HG02884 (cell line): ENCODE results near the gene DBF4B.

ENCODE experiments used
- ATAC-seq: cut with Tn5 transposase; IDR thresholded peaks from one replicate; pipeline ENCODE4 v1.9.1; 2021; ENCODE audit warnings: mild to moderate bottlenecking, moderate library complexity; ENCODE audit not compliant: unreplicated experiment

The DBF4B gene

GRCh38 chr17:44775838-44776621 lies 67.6 kb downstream of the DBF4B start:
- no peak for ATAC-seq

GRCh38 chr17:44776628-44777393 lies 68.3 kb downstream of the DBF4B start:
- no peak for ATAC-seq

GRCh38 chr17:44777394-44778348 lies 69.2 kb downstream of the DBF4B start:
- no peak for ATAC-seq

GRCh38 chr17:44778656-44779210 lies 70.3 kb downstream of the DBF4B start:
- no peak for ATAC-seq

- ATAC-seq, result no peak
Observed at GRCh38 chr17:44779211-44780025, 71.0 kb downstream of the DBF4B start.

- ATAC-seq, result no peak
Observed at GRCh38 chr17:44780161-44780560, 71.7 kb downstream of the DBF4B start.

GRCh38 chr17:44780845-44781480 lies 72.5 kb downstream of the DBF4B start:
- no peak for ATAC-seq

GRCh38 chr17:44781551-44782325 lies 73.3 kb downstream of the DBF4B start:
- no peak for ATAC-seq

- no peak for ATAC-seq
Observed at GRCh38 chr17:44782326-44782850, 73.9 kb downstream of the DBF4B start.

GRCh38 chr17:44785921-44786320 lies 77.5 kb downstream of the DBF4B start:
- ATAC-seq, result no peak

GRCh38 chr17:44786551-44787081 lies 78.2 kb downstream of the DBF4B start:
- no peak for ATAC-seq

GRCh38 chr17:44787271-44787940 lies 78.9 kb downstream of the DBF4B start:
- no peak for ATAC-seq

GRCh38 chr17:44788139-44788538 lies 79.7 kb downstream of the DBF4B start:
- no peak for ATAC-seq

GRCh38 chr17:44792276-44792675 lies 83.8 kb downstream of the DBF4B start:
- no peak for ATAC-seq

GRCh38 chr17:44793885-44794842 lies 85.7 kb downstream of the DBF4B start:
- no peak for ATAC-seq

- ATAC-seq, result no peak
Observed at GRCh38 chr17:44794851-44795413, 86.5 kb downstream of the DBF4B start.
